SK-N-MC (cell line): ENCODE measurements around the gene GPR63.

Experiments used
- DNase-seq: peaks from one replicate; pipeline ENCODE4 v3.0.0-alpha.2; 2011; ENCODE audit warnings: low read depth, low spot score
- H3K27ac ChIP-seq: fragments of 200-600 bp; sonication (generic); 2 replicates; pipeline ENCODE4 v1.5.1; 2016; ENCODE audit warnings: mixed run types
- H3K36me3 ChIP-seq: fragments of 200-600 bp; sonication (generic); 2 replicates; pipeline ENCODE4 v1.6.1; 2017; ENCODE audit warnings: antibody characterized with exemption, low read length, mixed read lengths; ENCODE audit not compliant: insufficient read depth
- H3K4me3 ChIP-seq: fragments of 200-600 bp; sonication (generic); 2 replicates; pipeline ENCODE4 v1.5.1; 2016
- H3K9ac ChIP-seq: fragments of 200-600 bp; sonication (generic); 2 replicates; pipeline ENCODE4 v1.8.0; 2017; ENCODE audit warnings: mixed run types, mixed read lengths; ENCODE audit not compliant: insufficient read length
- H3K9me3 ChIP-seq: fragments of 200-600 bp; sonication (generic); 2 replicates; pipeline ENCODE4 v1.6.1; 2017; ENCODE audit warnings: low read depth, mild to moderate bottlenecking, antibody characterized with exemption, low read length, moderate library complexity, mixed read lengths
- EZH2 ChIP-seq: fragments of 200-600 bp; sonication (generic); IDR thresholded peaks from one replicate; pipeline ENCODE4 v1.6.1; 2017; ENCODE audit warnings: antibody characterized with exemption
- FOXP2 ChIP-seq: optimal IDR thresholded peaks from 2 replicates; pipeline ENCODE3; 2011; ENCODE audit warnings: mild to moderate bottlenecking, moderate library complexity; ENCODE audit not compliant: insufficient read depth; ENCODE audit errors: extremely low read length, control extremely low read depth
- POLR2AphosphoS5 ChIP-seq: IDR thresholded peaks from 2 replicates; pipeline ENCODE4 v1.6.1; 2012; ENCODE audit warnings: mild to moderate bottlenecking, low read depth, low read length, borderline replicate concordance

The GPR63 gene

GRCh38 chr6:96762599-96762998, 74.7 kb downstream of the GPR63 start:
- no peaks in the 10 kb centered on the region for H3K36me3 ChIP-seq
- no peak overlapping the region for H3K9ac ChIP-seq
- no peak for DNase-seq
- TF ChIP-seq POLR2AphosphoS5 (no peak), EZH2 (no peak), FOXP2 (no peak)
- H3K9me3 ChIP-seq, result no peaks in the 10 kb centered on the region
- no peak overlapping the region for H3K27ac ChIP-seq
- H3K4me3 ChIP-seq, result no peak overlapping the region

GRCh38 chr6:96761794-96762193, 75.5 kb downstream of the GPR63 start:
- H3K36me3 ChIP-seq, result no peaks in the 10 kb centered on the region
- DNase-seq, result no peak
- TF ChIP-seq EZH2, result no peak
- TF ChIP-seq FOXP2, result no peak
- TF ChIP-seq POLR2AphosphoS5, result no peak
- H3K4me3 ChIP-seq, result no peak overlapping the region
- no peaks in the 10 kb centered on the region for H3K9me3 ChIP-seq
- H3K27ac ChIP-seq, result no peak overlapping the region
- H3K9ac ChIP-seq, result no peak overlapping the region

- H3K36me3 ChIP-seq, result no peaks in the 10 kb centered on the region
- TF ChIP-seq POLR2AphosphoS5 (no peak), EZH2 (no peak), FOXP2 (no peak)
- DNase-seq, result no peak
- H3K9ac ChIP-seq, result no peak overlapping the region
- no peak overlapping the region for H3K27ac ChIP-seq
- no peak overlapping the region for H3K4me3 ChIP-seq
- no peaks in the 10 kb centered on the region for H3K9me3 ChIP-seq
Measured at GRCh38 chr6:96760153-96760687, 77.1 kb downstream of the GPR63 start.

GRCh38 chr6:96755096-96755495, 82.2 kb downstream of the GPR63 start:
- Histone ChIP-seq H3K4me3 (no peak overlapping the region), H3K9ac (no peak overlapping the region), H3K27ac (no peak overlapping the region), H3K36me3 (no peaks in the 10 kb centered on the region), H3K9me3 (no peaks in the 10 kb centered on the region)
- TF ChIP-seq POLR2AphosphoS5 (no peak), EZH2 (no peak), FOXP2 (no peak)
- DNase-seq, result no peak

GRCh38 chr6:96749891-96750290, 87.4 kb downstream of the GPR63 start:
- no peak overlapping the region for H3K4me3 ChIP-seq
- TF ChIP-seq FOXP2 (no peak), POLR2AphosphoS5 (no peak), EZH2 (no peak)
- no peak for DNase-seq
- no peaks in the 10 kb centered on the region for H3K9me3 ChIP-seq
- H3K27ac ChIP-seq, result no peak overlapping the region
- no peaks in the 10 kb centered on the region for H3K36me3 ChIP-seq
- H3K9ac ChIP-seq, result no peak overlapping the region
